SK-N-SH (cell line): Measurements from ENCODE around the gene ANKH. TPM values are rescaled to one million over a fixed set of nuclear protein-coding genes. Genes with fewer than 3 reads are reported as not detected.

Experiments
- CTCF ChIA-PET: fragments of 300-600, 350-600 bp; formaldehyde crosslinking; extraction: SDS; loops from one replicate; lab custom pipeline; 2021; lab: Yijun Ruan, JAX
- POLR2A ChIA-PET: fragments of 350-600 bp; sonication (Branson Sonifier 250); formaldehyde crosslinking; extraction: SDS; loops from one replicate; lab custom pipeline; 2020; ENCODE audit warnings: antibody characterized with exemption, inconsistent platforms; lab: Yijun Ruan, JAX
- DNase-seq: peaks from one replicate; pipeline ENCODE4 v3.0.0; 2012
- H2AFZ ChIP-seq: fragments of 200-600 bp; sonication (generic); 2 replicates; pipeline ENCODE4 v1.8.1; 2016; ENCODE audit warnings: antibody characterized with exemption, mild to moderate bottlenecking, low read depth
- H3F3A ChIP-seq: fragments of 200-600 bp; sonication (generic); replicated peaks from 2 replicates; pipeline ENCODE3; 2016; ENCODE audit warnings: antibody characterized with exemption, mild to moderate bottlenecking; ENCODE audit not compliant: insufficient read depth
- H3K27ac ChIP-seq, 2 experiments: fragments of 200-500 bp in 1 of 2; fragments of 200-600 bp in 1 of 2; sonication (Bioruptor generic) in 1 of 2; sonication (generic), shearing (Covaris generic) in 1 of 2; 2 replicates each; pipeline versions ENCODE4 v1.5.1 to v1.6.1; 2014 to 2016; ENCODE audit warnings: low read depth in 2 of 2, inconsistent platforms in 1 of 2, low read length in 1 of 2, mild to moderate bottlenecking in 1 of 2, mixed read lengths in 1 of 2
- H3K27me3 ChIP-seq: fragments of 200-600 bp; sonication (generic), shearing (Covaris generic); 2 replicates; pipeline ENCODE4 v1.6.1; 2016; ENCODE audit warnings: mixed run types; ENCODE audit not compliant: insufficient read depth
- H3K36me3 ChIP-seq, 2 experiments: fragments of 200-500 bp in 1 of 2; fragments of 200-600 bp in 1 of 2; sonication (Bioruptor generic) in 1 of 2; sonication (generic) in 1 of 2; replicated peaks in 1 of 2; 2 replicates each; pipeline versions ENCODE3 to v1.5.1; 2014 to 2016; ENCODE audit warnings: low read length in 1 of 2, mild to moderate bottlenecking in 1 of 2; ENCODE audit not compliant: insufficient read depth in 2 of 2, control insufficient read depth in 1 of 2
- H3K4me1 ChIP-seq, 2 experiments: fragments of 200-500 bp in 1 of 2; fragments of 200-600 bp in 1 of 2; sonication (Bioruptor generic) in 1 of 2; sonication (generic), shearing (Covaris generic) in 1 of 2; 2 replicates each; pipeline versions ENCODE4 v1.5.1 to v1.6.1; 2014 to 2016; ENCODE audit warnings: low read depth in 1 of 2, low read length in 1 of 2, mixed run types in 1 of 2; ENCODE audit not compliant: insufficient read depth in 2 of 2, control insufficient read depth in 1 of 2
- H3K4me2 ChIP-seq: fragments of 200-600 bp; sonication (generic), shearing (Covaris generic); 2 replicates; pipeline ENCODE4 v1.6.1; 2017; ENCODE audit warnings: mixed run types
- H3K4me3 ChIP-seq, 2 experiments: fragments of 200-500 bp in 1 of 2; fragments of 200-600 bp in 1 of 2; sonication (Bioruptor generic) in 1 of 2; sonication (generic), shearing (Covaris generic) in 1 of 2; 2 replicates each; pipeline versions ENCODE4 v1.5.1 to v1.8.1; 2014 to 2016; ENCODE audit warnings: low read depth in 2 of 2, inconsistent platforms in 1 of 2, low read length in 1 of 2, mild to moderate bottlenecking in 1 of 2, mixed read lengths in 1 of 2, moderate library complexity in 1 of 2
- H3K79me2 ChIP-seq: fragments of 200-600 bp; sonication (generic); 2 replicates; pipeline ENCODE4 v1.8.1; 2017; ENCODE audit warnings: mild to moderate bottlenecking; ENCODE audit not compliant: insufficient read depth
- H3K9ac ChIP-seq: fragments of 200-600 bp; sonication (generic); 2 replicates; pipeline ENCODE4 v1.6.1; 2017; ENCODE audit warnings: mixed run types
- H3K9me2 ChIP-seq: fragments of 200-600 bp; sonication (generic); 2 replicates; pipeline ENCODE4 v1.6.1; 2017; ENCODE audit warnings: mixed run types
- H3K9me3 ChIP-seq: fragments of 200-600 bp; sonication (generic); 2 replicates; pipeline ENCODE4 v1.6.1; 2017; ENCODE audit warnings: mixed run types, mild to moderate bottlenecking, moderate library complexity
- H4K20me1 ChIP-seq: fragments of 200-600 bp; sonication (generic); 2 replicates; pipeline ENCODE4 v1.6.1; 2017; ENCODE audit warnings: mild to moderate bottlenecking, mixed run types; ENCODE audit not compliant: insufficient read depth
- EP300 ChIP-seq, 2 experiments: IDR thresholded peaks; 2 replicates each; pipeline versions ENCODE4 v1.4.0 to v1.6.1; 2012; ENCODE audit warnings: borderline replicate concordance in 1 of 2, low read depth in 1 of 2, low read length in 1 of 2
- FOSL2 ChIP-seq: IDR thresholded peaks from 2 replicates; pipeline ENCODE4 v1.4.0; 2012; ENCODE audit warnings: low read depth, mild to moderate bottlenecking, moderate library complexity, borderline replicate concordance
- MXI1 ChIP-seq: IDR thresholded peaks from 2 replicates; pipeline ENCODE4 v1.6.1; 2012; ENCODE audit warnings: mild to moderate bottlenecking, low read depth, low read length, improper control_type of control experiment
- NRF1 ChIP-seq: IDR thresholded peaks from 2 replicates; pipeline ENCODE4 v1.6.1; 2012; ENCODE audit warnings: low read depth, mild to moderate bottlenecking, low read length
- RXRA ChIP-seq: IDR thresholded peaks from 2 replicates; pipeline ENCODE4 v1.4.0; 2012; ENCODE audit warnings: low read depth, mild to moderate bottlenecking, borderline replicate concordance
- SIN3A ChIP-seq: IDR thresholded peaks from 2 replicates; pipeline ENCODE4 v1.6.1; 2012; ENCODE audit warnings: low read depth, mild to moderate bottlenecking, low read length, moderate library complexity, borderline replicate concordance
- SMC3 ChIP-seq: IDR thresholded peaks from 2 replicates; pipeline ENCODE4 v1.6.1; 2012; ENCODE audit warnings: low read depth, low read length, improper control_type of control experiment
- TAF1 ChIP-seq: IDR thresholded peaks from 2 replicates; pipeline ENCODE4 v1.6.1; 2012; ENCODE audit warnings: low read depth, mild to moderate bottlenecking, low read length, moderate library complexity, borderline replicate concordance
- WGBS: methylation state at CpG from one replicate; pipeline ENCODE4 v1.1.6; 2017; ENCODE audit warnings: low lambda C conversion rate; 5-methylcytosine and 5-hydroxymethylcytosine counted together
- polyA plus RNA-seq, 3 experiments: library from polyadenylated mRNA; depleted of rRNA; stranded (reverse); fragments of >200 nt; gene quantifications; 2 replicates each; pipeline ENCODE4 v1.2.3, GENCODE V29; 2012
- TF ChIP-seq, protein P1 (sequence below): fragments of 200-600 bp; sonication (generic); IDR thresholded peaks from 2 replicates; pipeline ENCODE4 v1.6.1; 2017; ENCODE audit warnings: antibody characterized with exemption, mild to moderate bottlenecking, moderate library complexity

The ANKH gene
- polyA plus RNA-seq, 1 of the 3 experiments (the other 2 are of a cell fraction), result 22.0 TPM

GRCh38 chr5:14896131-14896530 lies 24.6 kb upstream of the ANKH start:
- H2AFZ ChIP-seq, result no peak overlapping the region
- no peaks in the 10 kb centered on the region for H3F3A ChIP-seq
- H3K4me3 ChIP-seq, result no peak overlapping the region
- CTCF ChIA-PET, result interaction anchor here (0.8 kb wide), 1 partner anchor 24 kb away, joined by 4 read pairs; no protein-coding TSS in a partner anchor
- POLR2A ChIA-PET, result no interaction called here
- TF ChIP-seq TAF1 (no peak), NRF1 (no peak), MXI1 (no peak), FOSL2 (no peak), EP300 (IDR thresholded peaks at IDR 0.05; ENCODE audit: borderline replicate concordance in 1 of 2, low read depth in 1 of 2, low read length in 1 of 2) (no peak), SMC3 (no peak), SIN3A (no peak), RXRA (no peak)
- TF ChIP-seq, protein P1, sequence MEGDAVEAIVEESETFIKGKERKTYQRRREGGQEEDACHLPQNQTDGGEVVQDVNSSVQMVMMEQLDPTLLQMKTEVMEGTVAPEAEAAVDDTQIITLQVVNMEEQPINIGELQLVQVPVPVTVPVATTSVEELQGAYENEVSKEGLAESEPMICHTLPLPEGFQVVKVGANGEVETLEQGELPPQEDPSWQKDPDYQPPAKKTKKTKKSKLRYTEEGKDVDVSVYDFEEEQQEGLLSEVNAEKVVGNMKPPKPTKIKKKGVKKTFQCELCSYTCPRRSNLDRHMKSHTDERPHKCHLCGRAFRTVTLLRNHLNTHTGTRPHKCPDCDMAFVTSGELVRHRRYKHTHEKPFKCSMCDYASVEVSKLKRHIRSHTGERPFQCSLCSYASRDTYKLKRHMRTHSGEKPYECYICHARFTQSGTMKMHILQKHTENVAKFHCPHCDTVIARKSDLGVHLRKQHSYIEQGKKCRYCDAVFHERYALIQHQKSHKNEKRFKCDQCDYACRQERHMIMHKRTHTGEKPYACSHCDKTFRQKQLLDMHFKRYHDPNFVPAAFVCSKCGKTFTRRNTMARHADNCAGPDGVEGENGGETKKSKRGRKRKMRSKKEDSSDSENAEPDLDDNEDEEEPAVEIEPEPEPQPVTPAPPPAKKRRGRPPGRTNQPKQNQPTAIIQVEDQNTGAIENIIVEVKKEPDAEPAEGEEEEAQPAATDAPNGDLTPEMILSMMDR, result no peak
- H3K9me2 ChIP-seq, result no peaks in the 10 kb centered on the region
- no peaks in the 10 kb centered on the region for H3K36me3 ChIP-seq
- peaks cover 0 to 5% of the 10 kb centered on the region in 2 experiments; a peak in 1 of 4 replicates for H3K4me1 ChIP-seq
- H3K27me3 ChIP-seq, result peaks cover 8% of the 10 kb centered on the region; the same call in 1 of the 2 replicates
- no peaks in the 10 kb centered on the region for H3K79me2 ChIP-seq
- 73% methylated on average over 7 of the region's 7 CpGs for WGBS
- no peak overlapping the region for H3K27ac ChIP-seq
- H4K20me1 ChIP-seq, result no peaks in the 10 kb centered on the region
- H3K9ac ChIP-seq, result no peak overlapping the region
- DNase-seq, result no peak
- H3K4me2 ChIP-seq, result no peak overlapping the region
- no peaks in the 10 kb centered on the region for H3K9me3 ChIP-seq

- no peak for DNase-seq
- Histone ChIP-seq H4K20me1 (no peaks in the 10 kb centered on the region), H3K4me2 (no peak overlapping the region), H3K79me2 (no peaks in the 10 kb centered on the region), H3K27me3 (peaks cover 8% of the 10 kb centered on the region; the same call in 1 of the 2 replicates), H3F3A (no peaks in the 10 kb centered on the region), H3K36me3 (no peaks in the 10 kb centered on the region), H3K9ac (no peak overlapping the region), H2AFZ (no peak overlapping the region), H3K4me3 (no peak overlapping the region)
- POLR2A ChIA-PET, result interaction anchor here (0.6 kb wide), 1 partner anchor 27 kb away, joined by 3 read pairs; no protein-coding TSS in a partner anchor
- no peak for TF ChIP-seq FOSL2
- TF ChIP-seq, protein P1, result peak; percentile 18
- TF ChIP-seq, all 33 proteins: peak for 1
- Histone ChIP-seq H3K4me1 (no peaks in the 10 kb centered on the region), H3K9me2 (no peaks in the 10 kb centered on the region), H3K9me3 (no peaks in the 10 kb centered on the region), H3K27ac (no peak overlapping the region)
- 70% methylated on average over 6 of the region's 6 CpGs for WGBS
- CTCF ChIA-PET, result no interaction called here
Measured at GRCh38 chr5:14895301-14895700, 23.7 kb upstream of the ANKH start.
